HCT116 (cell line): Measurements from ENCODE around the gene INF2.

Source experiments
- ATF3 ChIP-seq: IDR thresholded peaks from 2 replicates; pipeline ENCODE4 v1.6.1; 2012
- CEBPB ChIP-seq: IDR thresholded peaks from 2 replicates; pipeline ENCODE4 v1.6.1; 2012; ENCODE audit warnings: low read depth
- CTCF ChIP-seq, 3 experiments: fragments of 200-600 bp in 1 of 3; sonication (generic) in 1 of 3; IDR thresholded peaks in 2 of 3; conservative IDR thresholded peaks in 1 of 3; 2 replicates each; pipeline ENCODE4 v1.5.1; 2012 to 2017; ENCODE audit warnings: low read depth in 2 of 3, low read length in 2 of 3, antibody characterized with exemption in 1 of 3, borderline replicate concordance in 1 of 3, control low read depth in 1 of 3, mild to moderate bottlenecking in 1 of 3, mixed read lengths in 1 of 3, mixed run types in 1 of 3, moderate library complexity in 1 of 3; ENCODE audit not compliant: insufficient read depth in 1 of 3
- POLR2A ChIP-seq: IDR thresholded peaks from 2 replicates; pipeline ENCODE4 v1.7.0; 2011; ENCODE audit warnings: borderline replicate concordance; ENCODE audit not compliant: insufficient read depth, insufficient read length; ENCODE audit errors: extremely low read depth
- POLR2AphosphoS5 ChIP-seq: IDR thresholded peaks from 2 replicates; pipeline ENCODE4 v1.6.1; 2011; ENCODE audit warnings: mild to moderate bottlenecking, low read depth, low read length, moderate library complexity
- RAD21 ChIP-seq: IDR thresholded peaks from 2 replicates; pipeline ENCODE4 v1.6.1; 2012; ENCODE audit warnings: low read depth, mild to moderate bottlenecking
- REST ChIP-seq: IDR thresholded peaks from 2 replicates; pipeline ENCODE4 v1.6.1; 2012; ENCODE audit warnings: low read depth
- SP1 ChIP-seq: IDR thresholded peaks from 2 replicates; pipeline ENCODE4 v1.6.1; 2012; ENCODE audit warnings: low read depth

GRCh38 chr14:104724407-104724980 lies 35.1 kb downstream of the INF2 start:
- TF ChIP-seq SP1: no peak
- no peak for TF ChIP-seq POLR2AphosphoS5
- TF ChIP-seq CEBPB: no peak
- TF ChIP-seq CTCF (IDR thresholded peaks at IDR 0.05 in 2 of 3, conservative IDR thresholded peaks at IDR 0.05 in 1 of 3; ENCODE audit: borderline replicate concordance in 1 of 3, insufficient read depth in 1 of 3, low read depth in 2 of 3, low read length in 2 of 3): no peak
- TF ChIP-seq RAD21: no peak
- TF ChIP-seq POLR2A: no peak
- no peak for TF ChIP-seq ATF3
- TF ChIP-seq REST: no peak
